ENCODE results near the gene ARHGAP5.

The ARHGAP5 gene

DNA sequence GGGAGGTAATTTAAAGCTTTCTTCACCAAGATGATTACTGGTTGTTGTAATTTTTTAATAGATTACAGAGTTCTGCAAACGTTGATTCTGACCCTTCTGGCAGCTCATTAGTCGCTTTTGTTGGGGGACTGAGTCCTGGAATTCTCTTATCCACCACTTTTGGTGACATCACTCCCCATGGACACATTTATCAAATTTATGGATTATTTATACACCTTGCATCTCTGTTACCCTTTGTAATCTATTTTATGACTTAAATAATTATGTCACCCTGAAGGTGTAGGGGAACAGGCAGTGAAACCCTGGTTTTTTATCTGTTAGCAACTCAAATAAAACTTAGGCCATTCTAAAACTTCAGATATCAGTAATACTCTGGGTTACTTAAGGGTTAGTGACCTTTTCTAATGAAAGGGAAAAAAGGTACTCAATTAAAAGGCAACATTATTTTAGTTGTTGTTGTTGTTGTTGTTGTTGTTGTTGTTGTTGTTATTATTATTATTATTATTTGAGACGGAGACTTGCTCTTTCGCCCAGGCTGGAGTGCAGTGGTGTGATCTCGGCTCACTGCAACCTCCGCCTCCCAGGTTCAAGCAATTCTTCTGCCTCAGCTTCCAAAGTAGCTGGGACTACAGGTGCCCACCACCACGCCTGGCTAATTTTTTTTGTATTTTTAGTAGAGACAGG is 65.8 kb downstream of the ARHGAP5 start:
- no peaks in the 10 kb centered on the region for H3K27me3 ChIP-seq (ENCODE audit: control insufficient read depth in 1 of 2, insufficient read depth in 2 of 2, low read length in 2 of 2)
- H3K9ac ChIP-seq (ENCODE audit: low read length) = no peak overlapping the region
- no peak overlapping the region for H3K27ac ChIP-seq (ENCODE audit: low read depth, low read length)
- H3K36me3 ChIP-seq (ENCODE audit: insufficient read depth, low read length) = peaks cover 13% of the 10 kb centered on the region
- H3K9me3 ChIP-seq (ENCODE audit: low read length) = no peaks in the 10 kb centered on the region
- H3K4me1 ChIP-seq (ENCODE audit: insufficient read depth, low read length) = peaks cover 6% of the 10 kb centered on the region
- H3K4me3 ChIP-seq (ENCODE audit: low read depth in 1 of 2, low read length in 2 of 2) = no peak overlapping the region

GRCh38 chr14:32150392-32150791 is 73.3 kb downstream of the ARHGAP5 start:
- no peaks in the 10 kb centered on the region for H3K9me3 ChIP-seq (ENCODE audit: low read length)
- H3K9ac ChIP-seq (ENCODE audit: low read length) = no peak overlapping the region
- no peak overlapping the region for H3K27ac ChIP-seq (ENCODE audit: low read depth, low read length)
- H3K4me3 ChIP-seq (ENCODE audit: low read depth in 1 of 2, low read length in 2 of 2) = no peak overlapping the region
- H3K4me1 ChIP-seq (ENCODE audit: insufficient read depth, low read length) = no peaks in the 10 kb centered on the region
- no peaks in the 10 kb centered on the region for H3K27me3 ChIP-seq (ENCODE audit: control insufficient read depth in 1 of 2, insufficient read depth in 2 of 2, low read length in 2 of 2)
- peaks cover 51% of the 10 kb centered on the region for H3K36me3 ChIP-seq (ENCODE audit: insufficient read depth, low read length)

DNA sequence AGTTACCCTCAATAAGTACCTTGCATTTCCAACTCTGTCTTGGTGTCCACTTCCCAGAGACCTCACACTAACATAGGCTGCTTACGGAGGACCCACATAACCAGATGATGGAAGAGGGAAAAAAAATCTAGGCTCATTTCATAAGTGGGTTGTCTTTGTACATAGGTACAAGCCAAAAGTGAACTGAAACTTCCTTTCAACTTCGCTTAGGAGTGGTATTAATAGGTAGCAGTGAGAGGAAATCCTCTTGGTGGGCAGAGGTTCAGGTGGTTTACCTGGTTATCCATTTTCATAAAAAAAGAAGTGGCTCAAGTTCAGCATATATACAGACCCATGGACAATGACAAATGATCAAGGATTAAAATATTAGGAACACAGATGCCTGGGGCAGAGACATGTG is 88.9 kb downstream of the ARHGAP5 start:
- Histone ChIP-seq H3K9ac (ENCODE audit: low read length) (no peak overlapping the region), H3K4me3 (ENCODE audit: low read depth in 1 of 2, low read length in 2 of 2) (no peak overlapping the region), H3K4me1 (ENCODE audit: insufficient read depth, low read length) (no peaks in the 10 kb centered on the region), H3K27ac (ENCODE audit: low read depth, low read length) (no peak overlapping the region), H3K9me3 (ENCODE audit: low read length) (no peaks in the 10 kb centered on the region), H3K36me3 (ENCODE audit: insufficient read depth, low read length) (no peaks in the 10 kb centered on the region), H3K27me3 (ENCODE audit: control insufficient read depth in 1 of 2, insufficient read depth in 2 of 2, low read length in 2 of 2) (no peaks in the 10 kb centered on the region)

DNA sequence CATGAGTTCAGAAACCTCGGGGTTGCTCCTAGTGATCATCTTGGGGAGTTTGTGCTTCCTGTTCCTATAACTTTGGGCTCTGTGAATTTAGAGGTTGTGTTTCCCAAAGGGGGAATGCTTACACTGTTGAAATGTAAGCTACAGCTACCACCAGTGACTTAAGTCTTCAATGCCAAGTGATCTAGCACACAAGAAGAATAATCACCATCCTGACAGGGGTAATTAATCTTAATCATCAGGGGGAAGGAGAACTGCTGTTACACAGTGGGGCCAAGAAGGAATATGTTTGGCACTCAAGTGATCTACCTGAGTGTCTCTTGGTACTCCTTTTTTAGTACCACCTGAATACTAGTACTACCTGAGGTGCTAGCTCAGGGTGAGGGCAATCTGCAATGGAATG is 89.8 kb downstream of the ARHGAP5 start:
- H3K36me3 ChIP-seq (ENCODE audit: insufficient read depth, low read length) = no peaks in the 10 kb centered on the region
- H3K9me3 ChIP-seq (ENCODE audit: low read length) = no peaks in the 10 kb centered on the region
- no peak overlapping the region for H3K9ac ChIP-seq (ENCODE audit: low read length)
- H3K27me3 ChIP-seq (ENCODE audit: control insufficient read depth in 1 of 2, insufficient read depth in 2 of 2, low read length in 2 of 2) = no peaks in the 10 kb centered on the region
- no peaks in the 10 kb centered on the region for H3K4me1 ChIP-seq (ENCODE audit: insufficient read depth, low read length)
- no peak overlapping the region for H3K4me3 ChIP-seq (ENCODE audit: low read depth in 1 of 2, low read length in 2 of 2)
- no peak overlapping the region for H3K27ac ChIP-seq (ENCODE audit: low read depth, low read length)

GRCh38 chr14:32167907-32168306 is 90.8 kb downstream of the ARHGAP5 start:
- Histone ChIP-seq H3K4me1 (ENCODE audit: insufficient read depth, low read length) (no peaks in the 10 kb centered on the region), H3K9ac (ENCODE audit: low read length) (no peak overlapping the region), H3K27ac (ENCODE audit: low read depth, low read length) (no peak overlapping the region), H3K36me3 (ENCODE audit: insufficient read depth, low read length) (no peaks in the 10 kb centered on the region), H3K9me3 (ENCODE audit: low read length) (no peaks in the 10 kb centered on the region), H3K27me3 (ENCODE audit: control insufficient read depth in 1 of 2, insufficient read depth in 2 of 2, low read length in 2 of 2) (no peaks in the 10 kb centered on the region), H3K4me3 (ENCODE audit: low read depth in 1 of 2, low read length in 2 of 2) (no peak overlapping the region)

GRCh38 chr14:32169191-32169590 is 92.1 kb downstream of the ARHGAP5 start:
- Histone ChIP-seq H3K4me3 (ENCODE audit: low read depth in 1 of 2, low read length in 2 of 2) (no peak overlapping the region), H3K4me1 (ENCODE audit: insufficient read depth, low read length) (no peaks in the 10 kb centered on the region), H3K27ac (ENCODE audit: low read depth, low read length) (no peak overlapping the region), H3K9ac (ENCODE audit: low read length) (no peak overlapping the region), H3K36me3 (ENCODE audit: insufficient read depth, low read length) (no peaks in the 10 kb centered on the region), H3K9me3 (ENCODE audit: low read length) (no peaks in the 10 kb centered on the region), H3K27me3 (ENCODE audit: control insufficient read depth in 1 of 2, insufficient read depth in 2 of 2, low read length in 2 of 2) (no peaks in the 10 kb centered on the region)

DNA sequence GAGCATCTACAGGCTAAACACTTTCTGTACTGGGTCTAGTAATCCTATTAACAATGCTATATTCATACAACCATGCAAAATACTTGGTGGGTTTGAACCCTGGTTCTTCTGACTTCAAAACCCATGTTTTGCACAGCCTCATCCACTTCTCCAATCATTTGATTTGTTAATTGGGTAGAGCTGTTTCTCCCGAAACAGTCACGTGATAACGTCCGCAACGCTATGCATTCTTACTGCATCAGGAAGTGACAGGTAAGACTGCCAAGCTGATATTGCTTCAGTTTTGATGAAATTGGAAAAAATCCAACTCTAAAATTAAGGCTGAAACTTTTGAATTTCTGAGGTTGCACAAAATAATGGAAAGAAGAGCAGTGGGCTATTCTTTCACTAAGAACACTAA is 94.4 kb downstream of the ARHGAP5 start:
- no peaks in the 10 kb centered on the region for H3K36me3 ChIP-seq (ENCODE audit: insufficient read depth, low read length)
- H3K4me3 ChIP-seq (ENCODE audit: low read depth in 1 of 2, low read length in 2 of 2) = no peak overlapping the region
- no peak overlapping the region for H3K27ac ChIP-seq (ENCODE audit: low read depth, low read length)
- no peaks in the 10 kb centered on the region for H3K9me3 ChIP-seq (ENCODE audit: low read length)
- H3K27me3 ChIP-seq (ENCODE audit: control insufficient read depth in 1 of 2, insufficient read depth in 2 of 2, low read length in 2 of 2) = no peaks in the 10 kb centered on the region
- H3K9ac ChIP-seq (ENCODE audit: low read length) = no peak overlapping the region
- no peaks in the 10 kb centered on the region for H3K4me1 ChIP-seq (ENCODE audit: insufficient read depth, low read length)

DNA sequence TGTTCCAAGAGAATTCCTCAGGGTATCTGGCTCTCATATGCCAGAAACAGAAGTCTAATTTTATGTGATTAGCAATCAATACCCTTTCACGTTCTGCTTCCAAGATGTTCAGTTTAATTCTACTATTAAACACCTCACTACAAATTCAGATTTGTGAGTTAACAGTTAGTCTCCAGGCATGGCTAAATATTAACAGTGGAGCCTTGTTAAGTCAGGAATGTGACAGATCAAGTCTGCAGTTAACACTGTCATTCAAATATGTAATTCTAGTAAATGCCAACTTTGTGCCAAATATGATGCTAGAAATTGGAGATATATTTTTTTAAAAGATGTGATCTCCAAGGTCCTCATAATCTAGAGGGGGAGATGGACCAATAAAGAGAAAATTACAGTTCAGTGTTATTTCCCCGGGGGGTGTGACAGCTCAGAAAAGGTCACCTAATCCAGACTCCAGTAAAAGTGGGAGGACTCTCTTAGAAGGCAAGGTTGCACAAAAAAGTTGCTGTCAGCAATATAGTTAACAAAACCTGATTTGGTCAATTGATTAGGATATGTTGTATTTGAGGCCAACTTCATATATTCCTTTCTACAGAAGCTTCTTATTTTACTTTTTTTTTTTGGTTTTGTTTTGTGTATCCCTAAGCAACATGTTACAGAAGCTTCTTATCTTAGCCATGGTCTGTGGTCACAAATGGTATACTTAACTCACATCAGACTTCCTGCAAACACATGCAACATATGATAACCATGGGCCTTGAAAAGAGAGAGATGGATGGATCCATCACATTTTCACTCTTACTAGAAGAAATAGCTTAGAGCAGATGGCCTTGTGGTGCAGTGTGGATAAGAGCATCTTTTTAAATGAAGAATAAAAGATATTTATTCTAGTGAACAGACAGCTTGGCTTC is 106.3 kb downstream of the ARHGAP5 start:
- Histone ChIP-seq H3K27me3 (ENCODE audit: control insufficient read depth in 1 of 2, insufficient read depth in 2 of 2, low read length in 2 of 2) (no peaks in the 10 kb centered on the region), H3K27ac (ENCODE audit: low read depth, low read length) (no peak overlapping the region), H3K9me3 (ENCODE audit: low read length) (peaks cover 4% of the 10 kb centered on the region), H3K36me3 (ENCODE audit: insufficient read depth, low read length) (no peaks in the 10 kb centered on the region), H3K9ac (ENCODE audit: low read length) (no peak overlapping the region), H3K4me3 (ENCODE audit: low read depth in 1 of 2, low read length in 2 of 2) (no peak overlapping the region), H3K4me1 (ENCODE audit: insufficient read depth, low read length) (no peaks in the 10 kb centered on the region)

- Histone ChIP-seq H3K36me3 (ENCODE audit: insufficient read depth, low read length) (no peaks in the 10 kb centered on the region), H3K27ac (ENCODE audit: low read depth, low read length) (no peak overlapping the region), H3K9ac (ENCODE audit: low read length) (no peak overlapping the region), H3K4me3 (ENCODE audit: low read depth in 1 of 2, low read length in 2 of 2) (no peak overlapping the region), H3K27me3 (ENCODE audit: control insufficient read depth in 1 of 2, insufficient read depth in 2 of 2, low read length in 2 of 2) (no peaks in the 10 kb centered on the region), H3K9me3 (ENCODE audit: low read length) (peaks cover 4% of the 10 kb centered on the region), H3K4me1 (ENCODE audit: insufficient read depth, low read length) (no peaks in the 10 kb centered on the region)
Observed at GRCh38 chr14:32185097-32185496, 108.0 kb downstream of the ARHGAP5 start.

- Histone ChIP-seq H3K4me3 (ENCODE audit: low read depth in 1 of 2, low read length in 2 of 2) (no peak overlapping the region), H3K27ac (ENCODE audit: low read depth, low read length) (no peak overlapping the region), H3K4me1 (ENCODE audit: insufficient read depth, low read length) (no peaks in the 10 kb centered on the region), H3K36me3 (ENCODE audit: insufficient read depth, low read length) (no peaks in the 10 kb centered on the region), H3K9ac (ENCODE audit: low read length) (no peak overlapping the region), H3K9me3 (ENCODE audit: low read length) (peaks cover 4% of the 10 kb centered on the region), H3K27me3 (ENCODE audit: control insufficient read depth in 1 of 2, insufficient read depth in 2 of 2, low read length in 2 of 2) (no peaks in the 10 kb centered on the region)
Observed at GRCh38 chr14:32186248-32186647, 109.1 kb downstream of the ARHGAP5 start.

DNA sequence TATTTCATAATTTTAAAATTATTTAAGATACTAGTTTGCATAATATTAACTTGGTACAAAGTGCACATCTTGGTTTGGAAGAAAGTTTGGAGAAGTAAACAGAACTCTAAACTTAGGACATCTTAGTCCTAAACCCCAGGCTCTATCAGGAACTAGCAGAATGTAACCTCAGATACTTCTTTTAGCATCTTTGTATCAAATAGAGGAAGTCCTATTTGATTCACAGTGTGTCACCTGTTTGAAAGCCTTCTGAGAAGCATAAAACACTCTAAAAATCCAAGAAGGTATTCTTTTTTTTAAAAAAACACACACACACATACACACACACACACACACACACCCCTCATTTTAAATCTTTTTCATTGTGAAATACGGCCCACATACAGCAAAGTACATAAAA is 112.7 kb downstream of the ARHGAP5 start:
- Histone ChIP-seq H3K27ac (ENCODE audit: low read depth, low read length) (no peak overlapping the region), H3K4me3 (ENCODE audit: low read depth in 1 of 2, low read length in 2 of 2) (no peak overlapping the region), H3K36me3 (ENCODE audit: insufficient read depth, low read length) (no peaks in the 10 kb centered on the region), H3K9ac (ENCODE audit: low read length) (no peak overlapping the region), H3K4me1 (ENCODE audit: insufficient read depth, low read length) (no peaks in the 10 kb centered on the region), H3K9me3 (ENCODE audit: low read length) (peaks cover 4% of the 10 kb centered on the region), H3K27me3 (ENCODE audit: control insufficient read depth in 1 of 2, insufficient read depth in 2 of 2, low read length in 2 of 2) (no peaks in the 10 kb centered on the region)
